HL-60 (cell line): ENCODE data around the gene FPGS.

ENCODE experiments used
- DNase-seq, 2 experiments: peaks; one replicate each; pipeline ENCODE4 v3.0.0-alpha.2; 2010 to 2020; ENCODE audit warnings: low read depth in 1 of 2, low spot score in 1 of 2
- H3K27ac ChIP-seq: fragments of 250-450 bp; sonication (Bioruptor Pico); replicated peaks from 2 replicates; pipeline ENCODE4 v1.5.1; 2020; ENCODE audit warnings: mild to moderate bottlenecking, moderate library complexity
- H3K27me3 ChIP-seq: fragments of 250-450 bp; sonication (Bioruptor Pico); 2 replicates; pipeline ENCODE4 v1.5.1; 2021; ENCODE audit warnings: mild to moderate bottlenecking, moderate library complexity; ENCODE audit not compliant: insufficient read depth, poor library complexity, severe bottlenecking
- H3K4me3 ChIP-seq: replicated peaks from 2 replicates; pipeline ENCODE4 v1.5.1; 2011; ENCODE audit warnings: mild to moderate bottlenecking, control low read depth, low read length; ENCODE audit not compliant: insufficient read depth
- CTCF ChIP-seq: IDR thresholded peaks from one replicate; pipeline ENCODE4 v1.5.1; 2011; ENCODE audit warnings: low read length, control low read depth, inconsistent platforms; ENCODE audit not compliant: insufficient read depth
- GABPA ChIP-seq: IDR thresholded peaks from 2 replicates; pipeline ENCODE4 v1.6.1; 2012; ENCODE audit warnings: low read depth
- POLR2AphosphoS5 ChIP-seq: IDR thresholded peaks from 2 replicates; pipeline ENCODE4 v1.6.1; 2012; ENCODE audit warnings: low read depth
- SPI1 ChIP-seq: IDR thresholded peaks from 2 replicates; pipeline ENCODE4 v1.6.1; 2012; ENCODE audit warnings: low read depth, mild to moderate bottlenecking, borderline replicate concordance
- TF ChIP-seq, protein P1 (sequence below): IDR thresholded peaks from 2 replicates; pipeline ENCODE4 v1.6.1; 2012; ENCODE audit warnings: low read depth; ENCODE audit not compliant: insufficient replicate concordance

The FPGS gene

GRCh38 chr9:127855522-127855921 is 52.8 kb downstream of the FPGS start:
- DNase-seq, result no peak
- Histone ChIP-seq H3K4me3 (no peak overlapping the region), H3K27ac (no peak overlapping the region), H3K27me3 (no peaks in the 10 kb centered on the region)
- TF ChIP-seq SPI1 (no peak), GABPA (no peak), POLR2AphosphoS5 (no peak), CTCF (no peak)
- TF ChIP-seq, protein P1, sequence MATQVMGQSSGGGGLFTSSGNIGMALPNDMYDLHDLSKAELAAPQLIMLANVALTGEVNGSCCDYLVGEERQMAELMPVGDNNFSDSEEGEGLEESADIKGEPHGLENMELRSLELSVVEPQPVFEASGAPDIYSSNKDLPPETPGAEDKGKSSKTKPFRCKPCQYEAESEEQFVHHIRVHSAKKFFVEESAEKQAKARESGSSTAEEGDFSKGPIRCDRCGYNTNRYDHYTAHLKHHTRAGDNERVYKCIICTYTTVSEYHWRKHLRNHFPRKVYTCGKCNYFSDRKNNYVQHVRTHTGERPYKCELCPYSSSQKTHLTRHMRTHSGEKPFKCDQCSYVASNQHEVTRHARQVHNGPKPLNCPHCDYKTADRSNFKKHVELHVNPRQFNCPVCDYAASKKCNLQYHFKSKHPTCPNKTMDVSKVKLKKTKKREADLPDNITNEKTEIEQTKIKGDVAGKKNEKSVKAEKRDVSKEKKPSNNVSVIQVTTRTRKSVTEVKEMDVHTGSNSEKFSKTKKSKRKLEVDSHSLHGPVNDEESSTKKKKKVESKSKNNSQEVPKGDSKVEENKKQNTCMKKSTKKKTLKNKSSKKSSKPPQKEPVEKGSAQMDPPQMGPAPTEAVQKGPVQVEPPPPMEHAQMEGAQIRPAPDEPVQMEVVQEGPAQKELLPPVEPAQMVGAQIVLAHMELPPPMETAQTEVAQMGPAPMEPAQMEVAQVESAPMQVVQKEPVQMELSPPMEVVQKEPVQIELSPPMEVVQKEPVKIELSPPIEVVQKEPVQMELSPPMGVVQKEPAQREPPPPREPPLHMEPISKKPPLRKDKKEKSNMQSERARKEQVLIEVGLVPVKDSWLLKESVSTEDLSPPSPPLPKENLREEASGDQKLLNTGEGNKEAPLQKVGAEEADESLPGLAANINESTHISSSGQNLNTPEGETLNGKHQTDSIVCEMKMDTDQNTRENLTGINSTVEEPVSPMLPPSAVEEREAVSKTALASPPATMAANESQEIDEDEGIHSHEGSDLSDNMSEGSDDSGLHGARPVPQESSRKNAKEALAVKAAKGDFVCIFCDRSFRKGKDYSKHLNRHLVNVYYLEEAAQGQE, result no peak

GRCh38 chr9:127856094-127856728 is 53.5 kb downstream of the FPGS start:
- H3K27ac ChIP-seq, result no peak overlapping the region
- DNase-seq, result no peak
- H3K27me3 ChIP-seq, result no peaks in the 10 kb centered on the region
- H3K4me3 ChIP-seq, result no peak overlapping the region
- TF ChIP-seq GABPA, result no peak

DNA sequence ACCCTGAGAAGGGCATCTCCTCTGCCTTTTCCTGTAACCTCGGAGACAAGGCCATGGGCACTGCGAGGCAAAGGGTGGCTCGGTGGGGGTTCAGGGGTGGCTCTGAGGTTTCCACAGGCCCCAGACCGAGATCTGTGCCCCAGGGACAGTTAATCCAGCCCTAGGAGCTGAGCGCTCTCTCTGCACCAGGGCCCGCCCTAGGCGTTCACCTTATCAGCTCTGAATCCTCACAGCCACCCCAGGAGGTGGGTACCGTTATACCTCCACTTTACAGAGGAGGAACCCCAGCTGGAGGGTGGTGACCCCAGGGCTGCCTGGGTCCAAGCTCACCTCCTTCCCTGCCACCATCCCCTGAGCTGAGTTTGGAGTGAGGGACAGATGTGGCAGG is 54.0 kb downstream of the FPGS start:
- no peak overlapping the region for H3K27ac ChIP-seq
- no peak for DNase-seq
- no peak overlapping the region for H3K4me3 ChIP-seq
- H3K27me3 ChIP-seq, result no peaks in the 10 kb centered on the region
- no peak for TF ChIP-seq POLR2AphosphoS5
- no peak for TF ChIP-seq GABPA
- TF ChIP-seq CTCF, result no peak
- no peak for TF ChIP-seq SPI1
- TF ChIP-seq, protein P1, result no peak

DNA sequence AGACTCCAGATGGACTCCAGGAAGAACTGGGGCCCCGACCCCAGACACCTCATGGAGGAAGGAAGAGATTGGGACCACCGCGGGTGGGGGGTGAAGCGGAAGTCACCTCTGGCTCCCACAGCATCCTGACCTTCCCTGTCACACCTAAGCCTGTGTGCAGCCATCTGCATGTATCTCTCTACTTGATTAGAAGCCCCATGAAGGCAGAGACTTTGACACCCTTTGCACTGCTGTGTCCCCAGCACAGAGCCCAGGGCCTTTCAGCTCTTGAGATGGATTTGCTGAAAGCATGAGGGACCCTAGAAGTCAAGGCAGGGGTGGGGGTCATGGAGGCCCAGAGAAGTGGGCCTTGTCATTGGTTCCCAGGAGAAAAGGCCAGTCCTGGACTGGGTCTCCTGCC is 54.6 kb downstream of the FPGS start:
- H3K27ac ChIP-seq, result no peak overlapping the region
- TF ChIP-seq POLR2AphosphoS5 (no peak), GABPA (no peak), CTCF (no peak), SPI1 (no peak)
- TF ChIP-seq, protein P1, result no peak
- no peaks in the 10 kb centered on the region for H3K27me3 ChIP-seq
- H3K4me3 ChIP-seq, result no peak overlapping the region
- DNase-seq, result no peak
